Thyroid gland (tissue), 4 donors: ENCODE data around the gene SCN8A.

Experiments
- CTCF ChIP-seq, 6 experiments: fragments of 200-600 bp in 3 of 6; fragments of 450-650 bp in 3 of 6; sonication (generic) in 3 of 6; IDR thresholded peaks; one replicate each; pipeline ENCODE4 v1.5.1; 2016 to 2019; ENCODE audit warnings: antibody characterized with exemption in 6 of 6, mild to moderate bottlenecking in 2 of 6, inconsistent platforms in 1 of 6, moderate library complexity in 1 of 6
- POLR2A ChIP-seq, 2 donors: fragments of 450-650 bp; IDR thresholded peaks; one replicate each; pipeline ENCODE4 v1.6.1; 2017; ENCODE audit warnings: antibody characterized with exemption in 2 of 2, mild to moderate bottlenecking in 2 of 2, moderate library complexity in 1 of 2

GRCh38 chr12:51806896-51807295 lies 215.9 kb downstream of the SCN8A start:
- no peak for TF ChIP-seq POLR2A (IDR thresholded peaks at IDR 0.05)
- TF ChIP-seq CTCF (IDR thresholded peaks at IDR 0.05), result no peak
